DOHH2 (cell line): ENCODE results near the gene PRDM4.
A peak's percentile ranks its signal among the peaks of the same experiment; 100 is the strongest.

Experiments
- H3F3A ChIP-seq: fragments of 200-600 bp; sonication (generic), shearing (Covaris generic); 2 replicates; pipeline ENCODE4 v1.6.0; 2016; ENCODE audit warnings: antibody characterized with exemption, mild to moderate bottlenecking; ENCODE audit not compliant: control insufficient read depth, insufficient read depth
- H3K27ac ChIP-seq: fragments of 200-600 bp; sonication (generic); 2 replicates; pipeline ENCODE4 v1.5.1; 2014; ENCODE audit warnings: low read depth, mild to moderate bottlenecking, low read length, moderate library complexity
- H3K27me3 ChIP-seq: fragments of 200-600 bp; sonication (generic); 2 replicates; pipeline ENCODE4 v1.6.1; 2014; ENCODE audit warnings: mild to moderate bottlenecking, low read length, mixed read lengths; ENCODE audit not compliant: control insufficient read depth
- H3K36me3 ChIP-seq: fragments of 200-600 bp; sonication (generic); 2 replicates; pipeline ENCODE4 v1.6.1; 2014; ENCODE audit warnings: mild to moderate bottlenecking, low read length, moderate library complexity, mixed read lengths; ENCODE audit not compliant: control insufficient read depth
- H3K4me1 ChIP-seq: fragments of 200-600 bp; sonication (generic); 2 replicates; pipeline ENCODE4 v1.6.1; 2014; ENCODE audit warnings: mild to moderate bottlenecking, low read length, mixed read lengths; ENCODE audit not compliant: control insufficient read depth
- H3K4me2 ChIP-seq: fragments of 200-600 bp; sonication (generic); 2 replicates; pipeline ENCODE4 v1.6.0; 2014; ENCODE audit warnings: mild to moderate bottlenecking, low read length, moderate library complexity
- H3K4me3 ChIP-seq: fragments of 200-600 bp; sonication (generic); 2 replicates; pipeline ENCODE4 v1.5.1; 2014; ENCODE audit warnings: mild to moderate bottlenecking, low read length, mixed read lengths
- H3K79me2 ChIP-seq: fragments of 200-600 bp; sonication (generic); 2 replicates; pipeline ENCODE4 v1.6.1; 2014; ENCODE audit warnings: mild to moderate bottlenecking, low read length, mixed read lengths; ENCODE audit not compliant: control insufficient read depth
- H3K9me2 ChIP-seq: fragments of 200-600 bp; sonication (generic); replicated peaks from 2 replicates; pipeline ENCODE4 v1.6.1; 2014; ENCODE audit warnings: mild to moderate bottlenecking, low read length, mixed read lengths; ENCODE audit not compliant: control insufficient read depth
- H3K9me3 ChIP-seq: fragments of 200-600 bp; sonication (generic); 2 replicates; pipeline ENCODE4 v1.6.1; 2014; ENCODE audit warnings: antibody characterized with exemption, low read length, mixed read lengths; ENCODE audit not compliant: control insufficient read depth, insufficient read depth
- H4K20me1 ChIP-seq: fragments of 200-600 bp; sonication (generic); 2 replicates; pipeline ENCODE4 v1.6.0; 2014; ENCODE audit warnings: low read depth, mild to moderate bottlenecking, antibody characterized with exemption, low read length, moderate library complexity; ENCODE audit not compliant: control insufficient read depth, insufficient read depth
- EZH2phosphoT487 ChIP-seq: fragments of 200-600 bp; sonication (generic); IDR thresholded peaks from 2 replicates; pipeline ENCODE4 v1.6.1; 2017; ENCODE audit warnings: borderline replicate concordance, mild to moderate bottlenecking, antibody characterized with exemption, low read length, moderate library complexity, mixed read lengths
- TF ChIP-seq, protein P1 (sequence below): fragments of 200-600 bp; sonication (generic); IDR thresholded peaks from one replicate; pipeline ENCODE4 v1.5.1; 2014; ENCODE audit warnings: antibody characterized with exemption, mild to moderate bottlenecking, low read depth, low read length; ENCODE audit not compliant: poor library complexity, severe bottlenecking

The PRDM4 gene

DNA sequence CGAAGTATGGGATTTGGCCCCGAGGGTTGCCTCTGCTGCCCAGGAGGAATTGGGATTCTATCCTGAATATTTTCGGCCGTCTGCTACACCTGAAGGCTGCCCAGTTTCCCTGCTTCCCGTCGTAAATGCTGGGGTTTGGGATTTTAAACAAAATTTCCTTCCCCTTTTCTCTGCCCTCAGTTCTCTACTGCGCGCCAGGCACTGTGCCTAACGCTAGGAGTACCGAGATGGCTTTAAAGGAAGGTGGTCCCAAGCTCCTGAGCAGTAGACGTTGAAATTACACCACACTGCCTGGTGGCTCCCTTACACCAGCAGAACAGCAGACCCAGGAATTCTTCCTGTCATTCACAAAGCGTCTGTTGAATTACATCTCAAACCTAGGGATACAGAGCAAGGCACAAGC is 566 bp upstream of the PRDM4 start:
- peaks cover 39% of the 10 kb centered on the region for H3K36me3 ChIP-seq
- no peaks in the 10 kb centered on the region for H3K9me2 ChIP-seq
- H3F3A ChIP-seq, result no peaks in the 10 kb centered on the region
- no peaks in the 10 kb centered on the region for H3K27me3 ChIP-seq
- peaks cover 23% of the 10 kb centered on the region for H3K4me1 ChIP-seq
- H3K9me3 ChIP-seq, result no peaks in the 10 kb centered on the region
- H3K79me2 ChIP-seq, result peaks cover 42% of the 10 kb centered on the region
- no peak overlapping the region for H3K27ac ChIP-seq
- peak overlapping the region; percentile 83 for H3K4me3 ChIP-seq
- TF ChIP-seq EZH2phosphoT487, result no peak
- TF ChIP-seq, protein P1, sequence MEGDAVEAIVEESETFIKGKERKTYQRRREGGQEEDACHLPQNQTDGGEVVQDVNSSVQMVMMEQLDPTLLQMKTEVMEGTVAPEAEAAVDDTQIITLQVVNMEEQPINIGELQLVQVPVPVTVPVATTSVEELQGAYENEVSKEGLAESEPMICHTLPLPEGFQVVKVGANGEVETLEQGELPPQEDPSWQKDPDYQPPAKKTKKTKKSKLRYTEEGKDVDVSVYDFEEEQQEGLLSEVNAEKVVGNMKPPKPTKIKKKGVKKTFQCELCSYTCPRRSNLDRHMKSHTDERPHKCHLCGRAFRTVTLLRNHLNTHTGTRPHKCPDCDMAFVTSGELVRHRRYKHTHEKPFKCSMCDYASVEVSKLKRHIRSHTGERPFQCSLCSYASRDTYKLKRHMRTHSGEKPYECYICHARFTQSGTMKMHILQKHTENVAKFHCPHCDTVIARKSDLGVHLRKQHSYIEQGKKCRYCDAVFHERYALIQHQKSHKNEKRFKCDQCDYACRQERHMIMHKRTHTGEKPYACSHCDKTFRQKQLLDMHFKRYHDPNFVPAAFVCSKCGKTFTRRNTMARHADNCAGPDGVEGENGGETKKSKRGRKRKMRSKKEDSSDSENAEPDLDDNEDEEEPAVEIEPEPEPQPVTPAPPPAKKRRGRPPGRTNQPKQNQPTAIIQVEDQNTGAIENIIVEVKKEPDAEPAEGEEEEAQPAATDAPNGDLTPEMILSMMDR, result no peak
- peaks cover 8% of the 10 kb centered on the region for H4K20me1 ChIP-seq
- H3K4me2 ChIP-seq, result peak overlapping the region; percentile 73

DNA sequence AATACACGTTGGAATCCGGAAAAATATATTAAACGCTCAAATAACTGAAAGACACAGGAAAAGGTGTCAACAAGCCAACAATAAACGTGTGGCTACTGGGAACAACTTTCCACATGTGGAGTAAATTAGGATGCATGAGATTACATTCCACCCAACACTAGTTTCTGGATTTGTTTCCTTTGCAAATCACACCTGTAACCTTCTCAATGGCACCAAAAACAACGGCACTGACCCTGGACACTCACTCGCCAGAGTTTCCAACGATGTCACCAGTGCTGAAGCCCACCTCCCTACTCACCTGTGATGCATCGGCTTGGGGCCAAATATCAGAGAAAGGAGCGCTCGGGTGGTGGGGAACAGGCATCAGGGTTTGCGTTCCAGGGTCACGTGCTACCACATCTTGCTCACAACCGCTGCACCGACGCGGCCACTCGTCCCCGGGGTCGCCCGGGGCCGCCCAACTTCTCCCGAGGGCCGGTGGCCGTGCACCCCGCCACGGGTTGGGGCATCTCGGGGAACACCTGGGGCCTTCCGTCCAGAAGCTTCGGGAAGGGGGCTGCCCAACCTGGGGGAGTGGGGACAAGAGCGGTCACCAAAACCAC is 629 bp downstream of the PRDM4 start:
- H3F3A ChIP-seq, result no peaks in the 10 kb centered on the region
- H3K4me1 ChIP-seq, result peaks cover 23% of the 10 kb centered on the region
- peak overlapping the region; percentile 42 for H3K27ac ChIP-seq
- peaks cover 49% of the 10 kb centered on the region for H3K36me3 ChIP-seq
- peaks cover 42% of the 10 kb centered on the region for H3K79me2 ChIP-seq
- peak overlapping the region; percentile 81 for H3K4me2 ChIP-seq
- H3K9me2 ChIP-seq, result no peaks in the 10 kb centered on the region
- H4K20me1 ChIP-seq, result peaks cover 8% of the 10 kb centered on the region
- H3K9me3 ChIP-seq, result no peaks in the 10 kb centered on the region
- H3K27me3 ChIP-seq, result no peaks in the 10 kb centered on the region
- peak overlapping the region; percentile 83 for H3K4me3 ChIP-seq
- TF ChIP-seq, protein P1, result no peak
- no peak for TF ChIP-seq EZH2phosphoT487

DNA sequence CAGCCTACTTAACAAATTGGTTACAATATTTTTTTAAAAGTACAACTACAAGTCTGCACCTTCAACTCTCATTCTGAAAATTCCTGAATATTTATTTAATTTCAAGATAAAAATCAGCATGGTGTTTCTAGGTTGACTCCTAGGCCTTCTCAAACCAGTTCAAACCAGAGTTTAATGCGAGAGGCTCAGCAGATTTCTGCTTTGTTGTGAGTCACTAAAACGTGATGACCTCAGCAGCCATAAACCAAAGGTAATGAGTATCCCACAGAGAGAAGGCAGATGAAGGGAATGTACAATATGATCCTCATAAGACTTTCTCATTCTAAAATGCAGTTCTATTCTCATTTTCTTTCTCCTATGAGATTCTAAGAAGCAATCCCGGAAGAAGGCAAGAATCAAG is 1.5 kb downstream of the PRDM4 start:
- Histone ChIP-seq H3K4me2 (peak overlapping the region; percentile 81), H3K9me3 (no peaks in the 10 kb centered on the region), H3K36me3 (peaks cover 56% of the 10 kb centered on the region), H4K20me1 (peaks cover 8% of the 10 kb centered on the region), H3K9me2 (no peaks in the 10 kb centered on the region), H3K79me2 (peaks cover 42% of the 10 kb centered on the region), H3K27me3 (no peaks in the 10 kb centered on the region), H3K4me1 (peaks cover 23% of the 10 kb centered on the region), H3F3A (no peaks in the 10 kb centered on the region), H3K27ac (peak overlapping the region; percentile 42), H3K4me3 (peak overlapping the region; percentile 83)
- TF ChIP-seq, protein P1, result no peak
- TF ChIP-seq EZH2phosphoT487, result no peak
